NCI-H345 treated with DMSO at 0.1 percent for 48 hours (cell line): ENCODE data around the gene NREP.
"Not testable (repeated sequence)": the region's sequence is repeated elsewhere in the genome, so short reads cannot be mapped to it uniquely, and the experiment has no call there.

ENCODE experiments used
- DNase-seq: peaks from one replicate; lab custom pipeline; 2025; ENCODE audit not compliant: unreplicated experiment; lab: John Stamatoyannopoulos, UW

NREP gene

GRCh38 chr5:111741278-111741677 is 15.7 kb downstream of the NREP start:
- no peak for DNase-seq

- no peak for DNase-seq
These were observed 17.6 kb downstream of the NREP start for GRCh38 chr5:111739416-111739815.

- no peak for DNase-seq
These were observed 18.9 kb downstream of the NREP start for GRCh38 chr5:111738118-111738517.

- no peak for DNase-seq
These were observed 19.3 kb downstream of the NREP start for GRCh38 chr5:111737716-111738115.

GRCh38 chr5:111735583-111736270 is 21.3 kb downstream of the NREP start:
- no peak for DNase-seq

- DNase-seq = no peak
These were observed 22.4 kb downstream of the NREP start for GRCh38 chr5:111734597-111734996.

- no peak for DNase-seq
These were observed 23.0 kb downstream of the NREP start for GRCh38 chr5:111734013-111734412.

- DNase-seq = no peak
These were observed 23.4 kb downstream of the NREP start for GRCh38 chr5:111733571-111733970.

GRCh38 chr5:111731638-111732037 is 25.4 kb downstream of the NREP start:
- DNase-seq = no peak

- DNase-seq = no peak
These were observed 26.2 kb downstream of the NREP start for GRCh38 chr5:111730659-111731382.

GRCh38 chr5:111728941-111729340 is 28.1 kb downstream of the NREP start:
- no peak for DNase-seq

GRCh38 chr5:111726986-111727385 is 30.0 kb downstream of the NREP start:
- DNase-seq = no peak

- no peak for DNase-seq
These were observed 34.9 kb downstream of the NREP start for GRCh38 chr5:111722140-111722539.

GRCh38 chr5:111720333-111720890 is 36.6 kb downstream of the NREP start:
- DNase-seq = no peak

GRCh38 chr5:111719773-111720172 is 37.2 kb downstream of the NREP start:
- no peak for DNase-seq

- DNase-seq = not testable (repeated sequence)
These were observed 40.2 kb downstream of the NREP start for GRCh38 chr5:111716789-111717188.

GRCh38 chr5:111707630-111708164 is 49.3 kb downstream of the NREP start:
- DNase-seq = no peak

- DNase-seq = no peak
These were observed 50.6 kb downstream of the NREP start for GRCh38 chr5:111706345-111706744.

- DNase-seq = no peak
These were observed 52.4 kb downstream of the NREP start for GRCh38 chr5:111704452-111705085.

- DNase-seq = no peak
These were observed 53.3 kb downstream of the NREP start for GRCh38 chr5:111703662-111704061.

- peak; percentile 50 for DNase-seq
These were observed 57.0 kb downstream of the NREP start for GRCh38 chr5:111699976-111700375.

- DNase-seq = no peak
These were observed 57.7 kb downstream of the NREP start for GRCh38 chr5:111699324-111699723.
